ENCODE data around the gene HUWE1. TPM values are rescaled to one million over a fixed set of nuclear protein-coding genes. Genes with fewer than 3 reads are reported as not detected.

HUWE1 gene
- total RNA-seq, 2 donors from 2014 or later, result 102 to 169 TPM

DNA sequence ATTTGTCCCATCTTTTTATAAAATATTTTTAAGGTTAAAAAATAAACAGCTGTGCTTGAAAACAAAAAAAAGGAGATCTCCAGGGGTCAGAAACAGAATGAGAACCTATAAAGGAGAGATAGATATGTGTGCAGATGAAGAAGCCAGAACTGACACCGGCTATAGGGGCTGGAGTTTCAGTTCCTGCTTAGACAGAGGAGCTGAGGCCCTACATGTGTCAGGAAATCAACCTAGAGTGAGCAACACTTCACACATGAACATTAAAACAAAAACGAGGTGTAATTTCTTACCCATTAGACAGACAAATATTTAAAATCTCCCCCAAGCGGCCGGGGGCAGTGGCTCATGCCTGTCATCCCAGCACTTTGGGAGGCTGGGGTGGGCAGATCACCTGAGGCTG is 17.8 kb upstream of the HUWE1 start:
- ATAC-seq (ENCODE audit: insufficient number of reproducible peaks, low FRiP score, low read depth), result no peak
- Histone ChIP-seq H3K27me3 (replicated peaks; ENCODE audit: insufficient read depth) (no peaks in the 10 kb centered on the region), H3K9me3 (no peaks in the 10 kb centered on the region), H3K4me1 (ENCODE audit: control insufficient read depth in 1 of 2, low read depth in 2 of 2) (no peaks in the 10 kb centered on the region), H3K27ac (no peak overlapping the region), H3K36me3 (no peaks in the 10 kb centered on the region), H3K4me3 (no peak overlapping the region)
- TF ChIP-seq, protein P1, sequence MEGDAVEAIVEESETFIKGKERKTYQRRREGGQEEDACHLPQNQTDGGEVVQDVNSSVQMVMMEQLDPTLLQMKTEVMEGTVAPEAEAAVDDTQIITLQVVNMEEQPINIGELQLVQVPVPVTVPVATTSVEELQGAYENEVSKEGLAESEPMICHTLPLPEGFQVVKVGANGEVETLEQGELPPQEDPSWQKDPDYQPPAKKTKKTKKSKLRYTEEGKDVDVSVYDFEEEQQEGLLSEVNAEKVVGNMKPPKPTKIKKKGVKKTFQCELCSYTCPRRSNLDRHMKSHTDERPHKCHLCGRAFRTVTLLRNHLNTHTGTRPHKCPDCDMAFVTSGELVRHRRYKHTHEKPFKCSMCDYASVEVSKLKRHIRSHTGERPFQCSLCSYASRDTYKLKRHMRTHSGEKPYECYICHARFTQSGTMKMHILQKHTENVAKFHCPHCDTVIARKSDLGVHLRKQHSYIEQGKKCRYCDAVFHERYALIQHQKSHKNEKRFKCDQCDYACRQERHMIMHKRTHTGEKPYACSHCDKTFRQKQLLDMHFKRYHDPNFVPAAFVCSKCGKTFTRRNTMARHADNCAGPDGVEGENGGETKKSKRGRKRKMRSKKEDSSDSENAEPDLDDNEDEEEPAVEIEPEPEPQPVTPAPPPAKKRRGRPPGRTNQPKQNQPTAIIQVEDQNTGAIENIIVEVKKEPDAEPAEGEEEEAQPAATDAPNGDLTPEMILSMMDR (IDR thresholded peaks at IDR 0.05), result no peak
- no peak for DNase-seq (ENCODE audit: low spot score)

DNA sequence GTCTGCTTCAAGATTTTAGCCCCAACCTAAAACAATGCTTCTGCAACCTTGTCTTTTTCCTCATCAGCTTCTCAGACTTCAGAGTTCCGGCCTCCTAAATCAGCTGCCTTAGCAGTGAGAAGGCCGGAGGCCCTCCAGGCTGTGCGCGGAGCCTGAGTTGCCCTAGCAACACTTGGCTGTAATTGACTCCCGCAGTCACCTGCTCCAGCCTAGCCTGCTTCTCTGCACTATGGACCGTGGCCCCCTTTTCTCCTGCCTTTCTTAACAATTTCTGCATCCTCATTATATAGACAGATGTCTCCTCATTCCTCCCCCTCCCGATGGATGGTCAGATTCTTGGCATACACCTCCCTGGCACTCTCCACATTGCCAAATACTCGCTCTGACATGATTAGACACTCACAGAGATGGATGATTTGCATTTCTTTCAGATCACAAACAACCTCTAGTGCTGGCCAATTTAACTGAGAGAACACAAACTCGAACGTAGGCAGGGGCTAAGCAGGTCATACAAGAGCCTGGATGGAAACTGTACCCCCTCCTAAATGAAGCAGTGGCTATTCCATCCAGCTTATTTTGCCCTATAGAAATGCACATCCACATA is 9.5 kb upstream of the HUWE1 start:
- no peaks in the 10 kb centered on the region for H3K36me3 ChIP-seq
- DNase-seq (ENCODE audit: low spot score) (no peak), ATAC-seq (ENCODE audit: insufficient number of reproducible peaks, low FRiP score, low read depth) (no peak)
- no peaks in the 10 kb centered on the region for H3K27me3 ChIP-seq (replicated peaks; ENCODE audit: insufficient read depth)
- H3K4me1 ChIP-seq (ENCODE audit: control insufficient read depth in 1 of 2, low read depth in 2 of 2), result no peaks in the 10 kb centered on the region
- no peak overlapping the region for H3K4me3 ChIP-seq
- H3K27ac ChIP-seq, result no peak overlapping the region
- TF ChIP-seq, protein P1 (IDR thresholded peaks at IDR 0.05), result no peak
- no peaks in the 10 kb centered on the region for H3K9me3 ChIP-seq

GRCh38 chrX:53694642-53695041 is 8.1 kb upstream of the HUWE1 start:
- no peaks in the 10 kb centered on the region for H3K27me3 ChIP-seq (replicated peaks; ENCODE audit: insufficient read depth)
- ATAC-seq (ENCODE audit: insufficient number of reproducible peaks, low FRiP score, low read depth) (no peak), DNase-seq (ENCODE audit: low spot score) (no peak)
- TF ChIP-seq, protein P1 (IDR thresholded peaks at IDR 0.05), result no peak
- no peaks in the 10 kb centered on the region for H3K36me3 ChIP-seq
- no peak overlapping the region for H3K4me3 ChIP-seq
- H3K27ac ChIP-seq, result no peak overlapping the region
- H3K9me3 ChIP-seq, result no peaks in the 10 kb centered on the region
- no peaks in the 10 kb centered on the region for H3K4me1 ChIP-seq (ENCODE audit: control insufficient read depth in 1 of 2, low read depth in 2 of 2)

DNA sequence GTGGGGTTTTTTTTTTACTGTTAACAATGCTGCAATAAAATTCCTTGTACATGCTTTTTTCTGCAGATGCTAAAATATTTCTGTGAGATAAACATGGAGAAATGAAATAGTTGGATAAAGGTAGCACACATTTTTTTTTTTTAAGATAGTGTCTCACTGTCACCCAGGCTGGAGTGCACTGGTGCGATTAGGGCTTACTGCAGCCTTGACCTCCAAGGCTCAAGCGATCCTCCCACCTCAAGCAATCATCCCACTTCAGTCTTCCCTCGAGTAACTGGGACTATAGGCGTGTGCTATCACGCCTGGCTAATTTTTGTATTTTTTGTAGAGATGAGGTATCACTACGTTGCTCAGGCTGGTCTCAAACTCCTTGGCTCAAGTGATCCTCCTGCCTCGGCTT is 1.8 kb upstream of the HUWE1 start:
- Histone ChIP-seq H3K27me3 (replicated peaks; ENCODE audit: insufficient read depth) (no peaks in the 10 kb centered on the region), H3K4me1 (ENCODE audit: control insufficient read depth in 1 of 2, low read depth in 2 of 2) (peaks cover 0 to 4% of the 10 kb centered on the region in 2 donors), H3K4me3 (no peak overlapping the region), H3K27ac (no peak overlapping the region), H3K36me3 (no peaks in the 10 kb centered on the region), H3K9me3 (no peaks in the 10 kb centered on the region)
- DNase-seq (ENCODE audit: low spot score) (no peak), ATAC-seq (ENCODE audit: insufficient number of reproducible peaks, low FRiP score, low read depth) (no peak)
- TF ChIP-seq, protein P1 (IDR thresholded peaks at IDR 0.05), result no peak

GRCh38 chrX:53685711-53686110 is 808 bp downstream of the HUWE1 start:
- H3K27me3 ChIP-seq (replicated peaks; ENCODE audit: insufficient read depth), result no peaks in the 10 kb centered on the region
- ATAC-seq (ENCODE audit: insufficient number of reproducible peaks, low FRiP score, low read depth) (no peak), DNase-seq (ENCODE audit: low spot score) (no peak)
- TF ChIP-seq, protein P1 (IDR thresholded peaks at IDR 0.05), result no peak
- peak overlapping the region; percentile 75 to 80 for H3K27ac ChIP-seq
- H3K9me3 ChIP-seq, result no peaks in the 10 kb centered on the region
- H3K4me3 ChIP-seq, result peak overlapping the region; percentile 81
- H3K4me1 ChIP-seq (ENCODE audit: control insufficient read depth in 1 of 2, low read depth in 2 of 2), result peaks cover 8 to 10% of the 10 kb centered on the region in 2 donors
- H3K36me3 ChIP-seq, result no peaks in the 10 kb centered on the region
